Kidney epithelial cell (primary cell): ENCODE results near the gene EPB41L2. TPM values are rescaled to one million over a fixed set of nuclear protein-coding genes. Genes with fewer than 3 reads are reported as not detected.

Experiments
- DNase-seq: peaks from one replicate; pipeline ENCODE4 v3.0.0-alpha.2; 2010; ENCODE audit warnings: low read depth
- H3K27me3 ChIP-seq: 2 replicates; pipeline ENCODE4 v1.6.0; 2011; ENCODE audit warnings: low read length; ENCODE audit not compliant: control insufficient read depth, insufficient read depth
- H3K36me3 ChIP-seq: 2 replicates; pipeline ENCODE4 v1.5.1; 2011; ENCODE audit warnings: low read length; ENCODE audit not compliant: control insufficient read depth, insufficient read depth
- H3K4me3 ChIP-seq: 2 replicates; pipeline ENCODE4 v1.5.1; 2011; ENCODE audit warnings: low read depth, mild to moderate bottlenecking, control low read depth, low read length
- total RNA-seq: library from RNA; depleted of rRNA; stranded (reverse); fragments of >200 nt; gene quantifications from 2 replicates; pipeline ENCODE4 v1.2.3, GENCODE V29; 2015
- TF ChIP-seq, protein P1 (sequence below): IDR thresholded peaks from 2 replicates; pipeline ENCODE4 v1.5.1; 2011; ENCODE audit warnings: mild to moderate bottlenecking, moderate library complexity, low read length, control low read depth, inconsistent platforms; ENCODE audit not compliant: insufficient read depth, poor library complexity, severe bottlenecking

The EPB41L2 gene
- total RNA-seq, 1 donor from 2014 or later = 48.7 TPM

GRCh38 chr6:130932921-130933320, 130.1 kb downstream of the EPB41L2 start:
- H3K4me3 ChIP-seq = no peak overlapping the region
- TF ChIP-seq, protein P1, sequence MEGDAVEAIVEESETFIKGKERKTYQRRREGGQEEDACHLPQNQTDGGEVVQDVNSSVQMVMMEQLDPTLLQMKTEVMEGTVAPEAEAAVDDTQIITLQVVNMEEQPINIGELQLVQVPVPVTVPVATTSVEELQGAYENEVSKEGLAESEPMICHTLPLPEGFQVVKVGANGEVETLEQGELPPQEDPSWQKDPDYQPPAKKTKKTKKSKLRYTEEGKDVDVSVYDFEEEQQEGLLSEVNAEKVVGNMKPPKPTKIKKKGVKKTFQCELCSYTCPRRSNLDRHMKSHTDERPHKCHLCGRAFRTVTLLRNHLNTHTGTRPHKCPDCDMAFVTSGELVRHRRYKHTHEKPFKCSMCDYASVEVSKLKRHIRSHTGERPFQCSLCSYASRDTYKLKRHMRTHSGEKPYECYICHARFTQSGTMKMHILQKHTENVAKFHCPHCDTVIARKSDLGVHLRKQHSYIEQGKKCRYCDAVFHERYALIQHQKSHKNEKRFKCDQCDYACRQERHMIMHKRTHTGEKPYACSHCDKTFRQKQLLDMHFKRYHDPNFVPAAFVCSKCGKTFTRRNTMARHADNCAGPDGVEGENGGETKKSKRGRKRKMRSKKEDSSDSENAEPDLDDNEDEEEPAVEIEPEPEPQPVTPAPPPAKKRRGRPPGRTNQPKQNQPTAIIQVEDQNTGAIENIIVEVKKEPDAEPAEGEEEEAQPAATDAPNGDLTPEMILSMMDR = no peak
- H3K27me3 ChIP-seq = no peaks in the 10 kb centered on the region
- no peaks in the 10 kb centered on the region for H3K36me3 ChIP-seq
- DNase-seq = no peak

DNA sequence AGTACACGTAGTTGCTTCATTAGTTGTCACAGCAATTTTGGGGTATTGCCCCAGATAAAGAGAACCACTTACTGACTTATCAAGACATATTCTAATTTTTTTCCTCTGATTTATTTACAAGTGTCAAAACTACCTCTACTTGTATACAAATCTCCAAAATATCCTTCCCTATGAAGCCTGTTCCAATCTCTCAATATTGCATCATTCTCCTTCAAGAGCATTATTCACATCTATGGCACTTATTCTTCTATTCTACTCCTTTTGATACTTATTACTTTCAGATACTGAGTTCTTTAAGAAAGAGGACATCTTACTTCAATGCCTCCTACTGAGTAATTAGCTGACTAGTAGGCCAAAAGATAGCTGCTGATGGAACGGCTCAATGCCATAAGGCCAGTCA, 130.6 kb downstream of the EPB41L2 start:
- TF ChIP-seq, protein P1 = no peak
- Histone ChIP-seq H3K27me3 (no peaks in the 10 kb centered on the region), H3K36me3 (no peaks in the 10 kb centered on the region), H3K4me3 (no peak overlapping the region)
- DNase-seq = no peak

GRCh38 chr6:130931683-130932082, 131.4 kb downstream of the EPB41L2 start:
- H3K4me3 ChIP-seq = no peak overlapping the region
- H3K36me3 ChIP-seq = no peaks in the 10 kb centered on the region
- no peak for DNase-seq
- no peaks in the 10 kb centered on the region for H3K27me3 ChIP-seq
- TF ChIP-seq, protein P1 = no peak

DNA sequence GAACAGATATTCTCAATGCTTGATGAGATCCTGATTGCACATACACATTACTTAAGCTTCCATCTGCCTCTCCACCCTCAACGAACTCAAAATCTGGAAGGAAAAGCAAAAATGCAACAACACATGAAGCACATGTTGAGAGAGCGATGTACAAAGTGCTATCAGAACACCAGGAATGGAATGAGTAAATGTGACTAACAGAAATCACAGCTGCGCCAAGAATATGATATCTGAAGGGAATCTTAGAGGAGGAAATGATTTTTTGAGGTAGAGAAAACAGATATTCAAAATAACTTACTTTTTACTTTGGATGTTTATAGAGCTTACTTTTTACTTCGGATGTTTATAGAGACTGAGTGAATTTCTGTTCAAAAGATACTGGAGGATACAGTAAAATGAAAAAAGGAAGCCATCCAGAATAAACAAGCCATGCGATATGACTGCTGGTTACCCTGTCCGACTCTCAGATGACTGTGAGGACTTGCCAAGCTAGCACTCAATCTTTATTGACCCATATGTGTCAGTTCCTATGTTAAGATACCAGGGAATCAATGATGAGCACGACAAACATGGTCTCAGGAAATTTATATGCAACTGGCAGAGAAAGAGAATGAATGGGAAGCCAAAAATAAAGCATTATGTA, 133.9 kb downstream of the EPB41L2 start:
- Histone ChIP-seq H3K4me3 (no peak overlapping the region), H3K36me3 (no peaks in the 10 kb centered on the region)
- DNase-seq = no peak

DNA sequence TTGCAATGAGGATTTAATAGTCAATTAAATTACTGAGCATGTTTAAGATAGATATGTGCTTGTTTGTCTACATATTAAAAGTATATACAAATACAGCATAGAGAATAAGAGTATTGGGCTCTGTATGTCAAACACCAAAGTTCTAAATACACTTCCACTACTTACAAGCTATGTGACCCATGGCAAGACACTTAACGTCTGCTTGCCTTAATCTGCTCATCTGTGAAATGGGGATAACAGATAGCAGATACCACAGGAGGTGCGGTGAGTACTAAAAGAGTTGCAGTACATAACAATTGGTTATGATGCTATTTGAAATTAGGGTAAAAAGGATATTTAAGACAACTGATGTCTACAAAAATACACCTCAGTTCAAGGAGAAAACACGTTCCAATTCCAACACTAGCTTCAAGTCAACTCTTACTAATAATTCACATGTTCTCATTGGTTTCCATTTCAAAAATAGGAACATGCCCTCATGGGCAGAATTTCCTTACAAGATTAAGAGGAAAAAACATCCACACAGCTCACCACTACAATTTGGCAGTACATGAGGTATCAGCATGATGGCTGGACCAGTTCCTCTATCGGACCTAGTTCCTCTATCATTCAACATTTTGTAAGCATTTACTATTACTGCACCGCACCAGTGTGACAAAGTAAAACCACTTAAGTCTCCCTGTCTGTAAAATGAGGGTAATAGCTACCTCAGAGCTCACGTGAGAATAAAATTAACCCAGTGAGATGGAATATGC, 134.7 kb downstream of the EPB41L2 start:
- H3K27me3 ChIP-seq = no peaks in the 10 kb centered on the region
- no peak for DNase-seq
- H3K36me3 ChIP-seq = no peaks in the 10 kb centered on the region
- no peak overlapping the region for H3K4me3 ChIP-seq
- TF ChIP-seq, protein P1 = no peak

More for the DNA sequence above, 133.9 kb downstream of the EPB41L2 start:
- TF ChIP-seq, protein P1 = no peak
- no peaks in the 10 kb centered on the region for H3K27me3 ChIP-seq
